B cell (primary cell): Measurements from ENCODE around the gene GLUD1. TPM values are rescaled to one million over a fixed set of nuclear protein-coding genes. Genes with fewer than 3 reads are reported as not detected.

ENCODE experiments used
- ATAC-seq: fragments of 200-7000 bp; cut with Tn5 transposase; one replicate; pipeline ENCODE4 v1.10.0; 2021; ENCODE audit warnings: low read depth, mild to moderate bottlenecking, moderate number of reproducible peaks, moderate library complexity
- CTCF ChIA-PET: fragments of 350-600 bp; sonication (Branson Sonifier 250); formaldehyde crosslinking; loops from one replicate; lab custom pipeline; 2021; ENCODE audit warnings: antibody characterized with exemption, inconsistent platforms; lab: Charles Lee
- POLR2A ChIA-PET: fragments of 350-600 bp; sonication (Branson Sonifier 250); formaldehyde crosslinking; loops from one replicate; lab custom pipeline; 2021; ENCODE audit warnings: antibody characterized with exemption; lab: Charles Lee
- DNase-seq: peaks from one replicate; pipeline ENCODE4 v3.0.0; 2013
- H2AFZ ChIP-seq: 2 replicates; pipeline ENCODE4 v1.6.1; 2012; ENCODE audit warnings: mild to moderate bottlenecking, low read depth, low read length; ENCODE audit not compliant: insufficient read depth, poor library complexity, severe bottlenecking
- H3K27ac ChIP-seq, 2 donors: 1 replicate in 1 of 2; 2 replicates in 1 of 2; pipeline ENCODE4 v1.5.1; 2012 to 2013; ENCODE audit warnings: low read length in 2 of 2, mild to moderate bottlenecking in 2 of 2, moderate library complexity in 1 of 2
- H3K27me3 ChIP-seq, 4 experiments: fragments of 200-600 bp in 1 of 4; sonication (generic) in 1 of 4; replicated peaks in 1 of 4; 1 replicate in 2 of 4; 2 replicates in 2 of 4; pipeline versions ENCODE4 v1.6.1 to v1.7.0; 2013 to 2016; ENCODE audit warnings: low read length in 3 of 4, mild to moderate bottlenecking in 2 of 4, mixed read lengths in 1 of 4, moderate library complexity in 1 of 4; ENCODE audit not compliant: insufficient read depth in 4 of 4, control insufficient read depth in 3 of 4; ENCODE audit errors: control extremely low read depth in 1 of 4
- H3K36me3 ChIP-seq, 2 experiments: replicated peaks in 1 of 2; 1 replicate in 1 of 2; 2 replicates in 1 of 2; pipeline versions ENCODE4 v1.6.1 to v1.7.1; 2013; ENCODE audit warnings: low read length in 1 of 2; ENCODE audit not compliant: insufficient read depth in 2 of 2, control insufficient read depth in 1 of 2; ENCODE audit errors: control extremely low read depth in 1 of 2, extremely low read depth in 1 of 2
- H3K4me1 ChIP-seq, 2 donors: fragments of 200-600 bp in 1 of 2; sonication (generic) in 1 of 2; 1 replicate in 1 of 2; 2 replicates in 1 of 2; pipeline versions ENCODE4 v1.5.1 to v1.6.1; 2013 to 2017; ENCODE audit warnings: low read length in 2 of 2; ENCODE audit not compliant: control insufficient read depth in 2 of 2, insufficient read depth in 2 of 2
- H3K4me2 ChIP-seq: replicated peaks from 2 replicates; pipeline ENCODE3; 2012; ENCODE audit warnings: mild to moderate bottlenecking, low read depth, low read length; ENCODE audit not compliant: poor library complexity, severe bottlenecking
- H3K4me3 ChIP-seq, 5 experiments: fragments of 200-600 bp in 1 of 5; sonication (generic) in 1 of 5; 1 replicate in 3 of 5; 2 replicates in 2 of 5; pipeline versions ENCODE4 v1.5.1 to v1.7.0; 2011 to 2016; ENCODE audit warnings: low read length in 4 of 5, mild to moderate bottlenecking in 4 of 5, low read depth in 2 of 5, control low read depth in 1 of 5, moderate library complexity in 1 of 5; ENCODE audit not compliant: insufficient read depth in 1 of 5; ENCODE audit errors: control extremely low read depth in 1 of 5, extremely low read depth in 1 of 5
- H3K79me2 ChIP-seq: fragments of 200-600 bp; sonication (generic); one replicate; pipeline ENCODE4 v1.6.0; 2016; ENCODE audit warnings: low read length; ENCODE audit not compliant: control insufficient read depth, insufficient read depth
- H3K9ac ChIP-seq: fragments of 200-600 bp; sonication (generic); 2 replicates; pipeline ENCODE4 v1.6.1; 2017; ENCODE audit warnings: mild to moderate bottlenecking, low read length, moderate library complexity
- H3K9me3 ChIP-seq, 3 donors: one replicate each; pipeline versions ENCODE4 v1.6.1 to v1.7.1; 2013; ENCODE audit warnings: low read length in 2 of 3; ENCODE audit not compliant: control insufficient read depth in 2 of 3, insufficient read depth in 1 of 3; ENCODE audit errors: control extremely low read depth in 1 of 3
- H4K20me1 ChIP-seq: 2 replicates; pipeline ENCODE4 v1.6.0; 2012; ENCODE audit warnings: mild to moderate bottlenecking, low read length; ENCODE audit not compliant: insufficient read depth, control insufficient read depth, poor library complexity, severe bottlenecking
- H3K27ac Mint-ChIP-seq: one replicate; pipeline ENCODE4 v1.8.0; 2021; ENCODE audit warnings: mixed read lengths
- H3K27me3 Mint-ChIP-seq: one replicate; pipeline ENCODE4 v1.8.0; 2021; ENCODE audit warnings: mixed read lengths
- H3K4me1 Mint-ChIP-seq: one replicate; pipeline ENCODE4 v1.8.0; 2021; ENCODE audit warnings: mixed read lengths
- H3K4me3 Mint-ChIP-seq: one replicate; pipeline ENCODE4 v1.8.0; 2021; ENCODE audit warnings: mixed read lengths
- H3K9me3 Mint-ChIP-seq: one replicate; pipeline ENCODE4 v1.8.0; 2022; ENCODE audit warnings: mixed read lengths; ENCODE audit not compliant: insufficient read depth
- CTCF ChIP-seq: fragments of 200-600 bp; IDR thresholded peaks from one replicate; pipeline ENCODE4 v1.8.0; 2022; ENCODE audit warnings: antibody characterized with exemption, mild to moderate bottlenecking
- EZH2 ChIP-seq: IDR thresholded peaks from 2 replicates; pipeline ENCODE4 v1.6.1; 2012; ENCODE audit warnings: borderline replicate concordance, low read depth, mild to moderate bottlenecking, moderate library complexity, low read length; ENCODE audit not compliant: insufficient read depth, poor library complexity, severe bottlenecking
- WGBS: methylation state at CpG from one replicate; pipeline ENCODE4 v1.1.5; 2013; ENCODE audit warnings: missing lambda C conversion rate; ENCODE audit not compliant: insufficient coverage; 5-methylcytosine and 5-hydroxymethylcytosine counted together
- intact Hi-C: fragments of 100-400 bp; cut with micrococcal nuclease; formaldehyde crosslinking; loops from one replicate; pipeline ENCODE4 v1.10.0; 2022
- polyA plus RNA-seq: library from polyadenylated mRNA; depleted of rRNA; stranded (reverse); fragments of >200 nt; gene quantifications from 2 replicates; pipeline ENCODE4 v1.2.3, GENCODE V29; 2012
- total RNA-seq, 2 donors: library from RNA; stranded (reverse); fragments of 120-200 nt in 1 of 2; gene quantifications; 1 replicate in 1 of 2; 2 replicates in 1 of 2; pipeline versions ENCODE4 v1.2.3 to v1.2.4, GENCODE V29; 2013 to 2022

Gene GLUD1
- total and polyA plus RNA-seq, 2 donors (not counting 1 experiment from before 2014, with no cell fraction given): 29.6 to 71.5 TPM

- no peak for TF ChIP-seq EZH2
- Mint-ChIP-seq H3K27me3 (no peaks in the 10 kb centered on the region), H3K9me3 (no peaks in the 10 kb centered on the region), H3K4me3 (no peak overlapping the region), H3K27ac (no peak overlapping the region), H3K4me1 (peaks cover 62% of the 10 kb centered on the region)
- H3K4me1 ChIP-seq: peaks cover 19 to 28% of the 10 kb centered on the region in 2 donors
- H3K36me3 ChIP-seq: peaks cover 0 to 1% of the 10 kb centered on the region in 2 experiments
- H3K4me2 ChIP-seq: no peak overlapping the region
- ChIA-PET POLR2A (no interaction called here), CTCF (no interaction called here)
- H2AFZ ChIP-seq: no peak overlapping the region
- DNase-seq (no peak), ATAC-seq (no peak)
- no peaks in the 10 kb centered on the region for H3K27me3 ChIP-seq
- H3K27ac ChIP-seq: no peak overlapping the region
- intact Hi-C loops: loop anchor here (10.0 kb wide), 1 partner anchor 114 kb away; no protein-coding TSS in a partner anchor
- WGBS: 86% methylated on average over 1 of the region's 4 CpGs
- H3K79me2 ChIP-seq: peaks cover 84% of the 10 kb centered on the region
- no peak overlapping the region for H3K9ac ChIP-seq
- no peak overlapping the region for H3K4me3 ChIP-seq
- H4K20me1 ChIP-seq: peaks cover 41% of the 10 kb centered on the region
- H3K9me3 ChIP-seq: no peaks in the 10 kb centered on the region
Observed at GRCh38 chr10:87090779-87091178, 3.9 kb downstream of the GLUD1 start.

GRCh38 chr10:87089746-87090145 is 4.9 kb downstream of the GLUD1 start:
- Histone ChIP-seq H3K4me2 (no peak overlapping the region), H4K20me1 (peaks cover 41% of the 10 kb centered on the region), H3K27ac (no peak overlapping the region), H3K4me1 (peaks cover 20 to 28% of the 10 kb centered on the region in 2 donors), H3K4me3 (no peak overlapping the region), H3K27me3 (no peaks in the 10 kb centered on the region), H3K36me3 (peaks cover 0 to 1% of the 10 kb centered on the region in 2 experiments), H2AFZ (no peak overlapping the region), H3K9me3 (no peaks in the 10 kb centered on the region), H3K79me2 (peaks cover 91% of the 10 kb centered on the region), H3K9ac (no peak overlapping the region)
- Mint-ChIP-seq H3K4me1 (peaks cover 63% of the 10 kb centered on the region), H3K27ac (no peak overlapping the region), H3K4me3 (no peak overlapping the region), H3K27me3 (no peaks in the 10 kb centered on the region), H3K9me3 (no peaks in the 10 kb centered on the region)
- intact Hi-C loops: loop anchor here (10.0 kb wide), 1 partner anchor 115 kb away; no protein-coding TSS in a partner anchor
- ATAC-seq (no peak), DNase-seq (no peak)
- 100% methylated on average over 1 of the region's 4 CpGs for WGBS
- no peak for TF ChIP-seq EZH2
- no peak for TF ChIP-seq CTCF
- ChIA-PET CTCF (no interaction called here), POLR2A (no interaction called here)
